ENCODE data around the gene KLF8. TPM values are rescaled to one million over a fixed set of nuclear protein-coding genes. Genes with fewer than 3 reads are reported as not detected.
A peak's percentile ranks its signal among the peaks of the same experiment; 100 is the strongest.

The KLF8 gene
- total RNA-seq, 1 experiment from 2014 or later, result 11.1 TPM

GRCh38 chrX:56222473-56223000 lies 9.6 kb upstream of the KLF8 start (continued):
- TF ChIP-seq MAX (CRISPR knock-in tag; IDR thresholded peaks at IDR 0.05), result no peak
- no peak for TF ChIP-seq MXD4 (CRISPR knock-in tag; IDR thresholded peaks at IDR 0.05; ENCODE audit: borderline replicate concordance)
- TF ChIP-seq SMAD3 (CRISPR knock-in tag; IDR thresholded peaks at IDR 0.05; ENCODE audit: borderline replicate concordance), result no peak

GRCh38 chrX:56226980-56227379 lies 5.2 kb upstream of the KLF8 start:
- ChIA-PET CTCF (interaction anchor here (0.6 kb wide), 1 partner anchor 302 kb away, joined by 3 read pairs; no protein-coding TSS in a partner anchor), POLR2A (no interaction called here)
- H3K4me1 Mint-ChIP-seq, result peaks cover 14% of the 10 kb centered on the region
- DNase-seq (ENCODE audit: low spot score), result no peak
- ATAC-seq, result no peak
- no peak for TF ChIP-seq MLX (CRISPR knock-in tag; IDR thresholded peaks at IDR 0.05)
- TF ChIP-seq GRHL2 (CRISPR knock-in tag; IDR thresholded peaks at IDR 0.05; ENCODE audit: insufficient replicate concordance, severe bottlenecking), result no peak
- TF ChIP-seq ZNF232 (CRISPR knock-in tag; IDR thresholded peaks at IDR 0.05), result no peak
- no peak for TF ChIP-seq ZSCAN18 (CRISPR knock-in tag; IDR thresholded peaks at IDR 0.05)
- TF ChIP-seq KAT7 (CRISPR knock-in tag; IDR thresholded peaks at IDR 0.05; ENCODE audit: borderline replicate concordance), result no peak
- no peak for TF ChIP-seq ZMAT4 (CRISPR knock-in tag; IDR thresholded peaks at IDR 0.05)
- TF ChIP-seq ZNF416 (CRISPR knock-in tag; IDR thresholded peaks at IDR 0.05), result no peak
- TF ChIP-seq PREB (CRISPR knock-in tag; IDR thresholded peaks at IDR 0.05; ENCODE audit: borderline replicate concordance), result no peak
- TF ChIP-seq ELF4 (CRISPR knock-in tag; IDR thresholded peaks at IDR 0.05; ENCODE audit: low read depth), result no peak
- H3K4me3 Mint-ChIP-seq, result no peak overlapping the region
- H3K27me3 Mint-ChIP-seq (ENCODE audit: low read depth), result no peaks in the 10 kb centered on the region
- H3K9me3 Mint-ChIP-seq, result peaks cover 2% of the 10 kb centered on the region; the same call in 1 of the 2 replicates
- no peaks in the 10 kb centered on the region for H3K36me3 Mint-ChIP-seq
- H3K27ac Mint-ChIP-seq, result no peak overlapping the region

GRCh38 chrX:56228914-56229313 lies 3.2 kb upstream of the KLF8 start:
- H3K27ac Mint-ChIP-seq, result no peak overlapping the region
- CTCF ChIA-PET, result no interaction called here

More at GRCh38 chrX:56228914-56229313, 3.2 kb upstream of the KLF8 start:
- DNase-seq (ENCODE audit: low spot score) (no peak), ATAC-seq (peak; percentile 11)
- Mint-ChIP-seq H3K4me3 (no peak overlapping the region), H3K27me3 (ENCODE audit: low read depth) (no peaks in the 10 kb centered on the region), H3K36me3 (no peaks in the 10 kb centered on the region), H3K4me1 (peaks cover 14% of the 10 kb centered on the region), H3K9me3 (no peaks in the 10 kb centered on the region)
- POLR2A ChIA-PET, result no interaction called here
- no peak for TF ChIP-seq USF1 (CRISPR knock-in tag; IDR thresholded peaks at IDR 0.05)
- TF ChIP-seq SMAD4 (CRISPR knock-in tag; IDR thresholded peaks at IDR 0.05), result no peak
- TF ChIP-seq ZNF281 (CRISPR knock-in tag; IDR thresholded peaks at IDR 0.05), result no peak
- TF ChIP-seq PRDM15 (CRISPR knock-in tag; IDR thresholded peaks at IDR 0.05), result no peak
- no peak for TF ChIP-seq SP1 (CRISPR knock-in tag; conservative IDR thresholded peaks at IDR 0.05)
- no peak for TF ChIP-seq ZNF219 (CRISPR knock-in tag; IDR thresholded peaks at IDR 0.05; ENCODE audit: borderline replicate concordance)
